Measurements from ENCODE around the gene SUN1.

GRCh38 chr7:821688-822087, 10.6 kb upstream of the SUN1 start:
- TF ChIP-seq BACH1 (tag; IDR thresholded peaks at IDR 0.05) (no peak), POLR2A (conservative IDR thresholded peaks at IDR 0.05) (no peak), SMARCE1 (IDR thresholded peaks at IDR 0.05) (no peak), CTCF (IDR thresholded peaks at IDR 0.05 in 2 of 3, conservative IDR thresholded peaks at IDR 0.05 in 1 of 3; ENCODE audit: insufficient read depth in 2 of 3, low read depth in 1 of 3, low read length in 3 of 3) (no peak; a peak in 1 of 6 replicates), RFX5 (IDR thresholded peaks at IDR 0.05; ENCODE audit: low read depth, low read length) (no peak), ZNF239 (CRISPR knock-in tag; IDR thresholded peaks at IDR 0.05) (no peak), ARNT (IDR thresholded peaks at IDR 0.05) (no peak)
